NCI-H2196 (cell line): Measurements from ENCODE around the gene HOATZ.

Experiments
- DNase-seq: peaks from one replicate; lab custom pipeline; 2025; ENCODE audit not compliant: unreplicated experiment; lab: John Stamatoyannopoulos, UW

Gene HOATZ

GRCh38 chr11:111574373-111575225 is 60.0 kb downstream of the HOATZ start:
- DNase-seq, result no peak

- DNase-seq, result no peak
These were observed 61.2 kb downstream of the HOATZ start for GRCh38 chr11:111575740-111576139.

GRCh38 chr11:111577821-111578220 is 63.2 kb downstream of the HOATZ start:
- no peak for DNase-seq

- no peak for DNase-seq
These were observed 66.8 kb downstream of the HOATZ start for GRCh38 chr11:111581341-111581740.

GRCh38 chr11:111582163-111582562 is 67.6 kb downstream of the HOATZ start:
- DNase-seq, result no peak

GRCh38 chr11:111582881-111583280 is 68.3 kb downstream of the HOATZ start:
- DNase-seq, result no peak

- no peak for DNase-seq
These were observed 70.8 kb downstream of the HOATZ start for GRCh38 chr11:111585371-111585770.

GRCh38 chr11:111586388-111586831 is 71.8 kb downstream of the HOATZ start:
- DNase-seq, result peak; percentile 60
